Mucosa of stomach (tissue), 1 donor: Measurements from ENCODE around the gene PLPPR1.

ENCODE experiments used
- H3K27me3 ChIP-seq: one replicate; pipeline ENCODE4 v1.7.0; 2013; ENCODE audit warnings: mild to moderate bottlenecking, low read length; ENCODE audit not compliant: control insufficient read depth, insufficient read depth
- H3K36me3 ChIP-seq: one replicate; pipeline ENCODE4 v1.7.0; 2013; ENCODE audit warnings: low read length; ENCODE audit not compliant: control insufficient read depth, insufficient read depth
- H3K4me1 ChIP-seq: one replicate; pipeline ENCODE4 v1.7.0; 2013; ENCODE audit warnings: mild to moderate bottlenecking, low read length; ENCODE audit not compliant: control insufficient read depth, insufficient read depth
- H3K4me3 ChIP-seq: one replicate; pipeline ENCODE4 v1.7.0; 2013; ENCODE audit warnings: low read length
- H3K9ac ChIP-seq: one replicate; pipeline ENCODE4 v1.7.0; 2013; ENCODE audit warnings: mild to moderate bottlenecking, low read length, moderate library complexity
- H3K9me3 ChIP-seq: one replicate; pipeline ENCODE4 v1.7.0; 2013; ENCODE audit warnings: mild to moderate bottlenecking, low read length, moderate library complexity; ENCODE audit not compliant: control insufficient read depth
- donor health status: Pancreatic carcinoma.

The PLPPR1 gene

GRCh38 chr9:101055516-101055915 lies 27.0 kb downstream of the PLPPR1 start:
- H3K27me3 ChIP-seq, result no peaks in the 10 kb centered on the region
- no peak overlapping the region for H3K9ac ChIP-seq
- H3K4me3 ChIP-seq, result no peak overlapping the region
- no peaks in the 10 kb centered on the region for H3K4me1 ChIP-seq
- no peaks in the 10 kb centered on the region for H3K9me3 ChIP-seq
- no peaks in the 10 kb centered on the region for H3K36me3 ChIP-seq

- Histone ChIP-seq H3K36me3 (no peaks in the 10 kb centered on the region), H3K4me1 (no peaks in the 10 kb centered on the region), H3K4me3 (no peak overlapping the region), H3K9ac (no peak overlapping the region), H3K9me3 (no peaks in the 10 kb centered on the region), H3K27me3 (no peaks in the 10 kb centered on the region)
These were observed 34.2 kb downstream of the PLPPR1 start for GRCh38 chr9:101062686-101063085.

GRCh38 chr9:101063192-101063591 lies 34.7 kb downstream of the PLPPR1 start:
- H3K36me3 ChIP-seq, result no peaks in the 10 kb centered on the region
- no peaks in the 10 kb centered on the region for H3K4me1 ChIP-seq
- no peak overlapping the region for H3K9ac ChIP-seq
- H3K4me3 ChIP-seq, result no peak overlapping the region
- no peaks in the 10 kb centered on the region for H3K9me3 ChIP-seq
- H3K27me3 ChIP-seq, result no peaks in the 10 kb centered on the region

GRCh38 chr9:101064206-101064605 lies 35.7 kb downstream of the PLPPR1 start:
- Histone ChIP-seq H3K4me1 (no peaks in the 10 kb centered on the region), H3K9ac (no peak overlapping the region)

GRCh38 chr9:101065930-101066329 lies 37.4 kb downstream of the PLPPR1 start:
- H3K27me3 ChIP-seq, result no peaks in the 10 kb centered on the region
- no peaks in the 10 kb centered on the region for H3K36me3 ChIP-seq
- no peak overlapping the region for H3K4me3 ChIP-seq
- H3K4me1 ChIP-seq, result no peaks in the 10 kb centered on the region
- no peaks in the 10 kb centered on the region for H3K9me3 ChIP-seq
- no peak overlapping the region for H3K9ac ChIP-seq

More at GRCh38 chr9:101064206-101064605, 35.7 kb downstream of the PLPPR1 start:
- H3K27me3 ChIP-seq, result no peaks in the 10 kb centered on the region
- no peaks in the 10 kb centered on the region for H3K36me3 ChIP-seq
- no peaks in the 10 kb centered on the region for H3K9me3 ChIP-seq
- H3K4me3 ChIP-seq, result no peak overlapping the region

GRCh38 chr9:101068696-101069095 lies 40.2 kb downstream of the PLPPR1 start:
- H3K9ac ChIP-seq, result no peak overlapping the region
- H3K4me1 ChIP-seq, result no peaks in the 10 kb centered on the region
- no peaks in the 10 kb centered on the region for H3K36me3 ChIP-seq
- no peak overlapping the region for H3K4me3 ChIP-seq
- no peaks in the 10 kb centered on the region for H3K27me3 ChIP-seq
- no peaks in the 10 kb centered on the region for H3K9me3 ChIP-seq

- no peaks in the 10 kb centered on the region for H3K4me1 ChIP-seq
- H3K9me3 ChIP-seq, result no peaks in the 10 kb centered on the region
- no peak overlapping the region for H3K4me3 ChIP-seq
- no peak overlapping the region for H3K9ac ChIP-seq
- no peaks in the 10 kb centered on the region for H3K36me3 ChIP-seq
- no peaks in the 10 kb centered on the region for H3K27me3 ChIP-seq
These were observed 43.7 kb downstream of the PLPPR1 start for GRCh38 chr9:101072259-101072658.

- no peaks in the 10 kb centered on the region for H3K36me3 ChIP-seq
- H3K4me1 ChIP-seq, result no peaks in the 10 kb centered on the region
- no peaks in the 10 kb centered on the region for H3K27me3 ChIP-seq
- H3K9me3 ChIP-seq, result no peaks in the 10 kb centered on the region
- no peak overlapping the region for H3K9ac ChIP-seq
- H3K4me3 ChIP-seq, result no peak overlapping the region
These were observed 44.6 kb downstream of the PLPPR1 start for GRCh38 chr9:101073122-101073521.

GRCh38 chr9:101081641-101082040 lies 53.1 kb downstream of the PLPPR1 start:
- Histone ChIP-seq H3K9me3 (no peaks in the 10 kb centered on the region), H3K36me3 (no peaks in the 10 kb centered on the region)

GRCh38 chr9:101083448-101084202 lies 55.1 kb downstream of the PLPPR1 start:
- no peaks in the 10 kb centered on the region for H3K4me1 ChIP-seq
- H3K4me3 ChIP-seq, result no peak overlapping the region
- no peak overlapping the region for H3K9ac ChIP-seq
- no peaks in the 10 kb centered on the region for H3K27me3 ChIP-seq
- H3K9me3 ChIP-seq, result no peaks in the 10 kb centered on the region
- H3K36me3 ChIP-seq, result no peaks in the 10 kb centered on the region

More at GRCh38 chr9:101081641-101082040, 53.1 kb downstream of the PLPPR1 start:
- no peak overlapping the region for H3K9ac ChIP-seq
- no peaks in the 10 kb centered on the region for H3K4me1 ChIP-seq
- H3K27me3 ChIP-seq, result no peaks in the 10 kb centered on the region
- H3K4me3 ChIP-seq, result no peak overlapping the region

GRCh38 chr9:101087426-101087825 lies 58.9 kb downstream of the PLPPR1 start:
- Histone ChIP-seq H3K36me3 (no peaks in the 10 kb centered on the region), H3K4me1 (no peaks in the 10 kb centered on the region), H3K4me3 (no peak overlapping the region), H3K9ac (no peak overlapping the region), H3K27me3 (no peaks in the 10 kb centered on the region), H3K9me3 (no peaks in the 10 kb centered on the region)

GRCh38 chr9:101092922-101093321 lies 64.4 kb downstream of the PLPPR1 start:
- H3K9ac ChIP-seq, result no peak overlapping the region
- no peak overlapping the region for H3K4me3 ChIP-seq
- H3K4me1 ChIP-seq, result no peaks in the 10 kb centered on the region
- no peaks in the 10 kb centered on the region for H3K27me3 ChIP-seq
- H3K9me3 ChIP-seq, result no peaks in the 10 kb centered on the region
- H3K36me3 ChIP-seq, result no peaks in the 10 kb centered on the region

GRCh38 chr9:101093620-101094019 lies 65.1 kb downstream of the PLPPR1 start:
- H3K36me3 ChIP-seq, result no peaks in the 10 kb centered on the region
- H3K27me3 ChIP-seq, result no peaks in the 10 kb centered on the region
- H3K9ac ChIP-seq, result no peak overlapping the region
- H3K4me3 ChIP-seq, result no peak overlapping the region
- no peaks in the 10 kb centered on the region for H3K4me1 ChIP-seq
- H3K9me3 ChIP-seq, result no peaks in the 10 kb centered on the region
